VCaP (cell line): ENCODE measurements around the gene ACP5.
"Not testable (repeated sequence)": the region's sequence is repeated elsewhere in the genome, so short reads cannot be mapped to it uniquely, and the experiment has no call there.

Experiments used
- H3K27ac ChIP-seq: fragments of 450-650 bp; 2 replicates; pipeline ENCODE4 v1.5.1; 2017
- CTCF ChIP-seq: fragments of 450-650 bp; conservative IDR thresholded peaks from 2 replicates; pipeline ENCODE4 v1.5.1; 2017; ENCODE audit warnings: mild to moderate bottlenecking, moderate library complexity

Gene ACP5

GRCh38 chr19:11611730-11612129 lies 34.3 kb upstream of the ACP5 start:
- H3K27ac ChIP-seq = no peak overlapping the region
- TF ChIP-seq CTCF = no peak

GRCh38 chr19:11606484-11606883 lies 29.0 kb upstream of the ACP5 start:
- no peak for TF ChIP-seq CTCF
- H3K27ac ChIP-seq = no peak overlapping the region

GRCh38 chr19:11599704-11600103 lies 22.3 kb upstream of the ACP5 start:
- not testable (repeated sequence) for H3K27ac ChIP-seq

GRCh38 chr19:11598746-11599145 lies 21.3 kb upstream of the ACP5 start:
- peak overlapping the region; percentile 93 for H3K27ac ChIP-seq
- TF ChIP-seq CTCF = no peak

- no peak for TF ChIP-seq CTCF
- H3K27ac ChIP-seq = peak overlapping the region; percentile 93
These were observed 20.6 kb upstream of the ACP5 start for GRCh38 chr19:11598103-11598483.

GRCh38 chr19:11597202-11598102 lies 20.0 kb upstream of the ACP5 start, which contains the start of gene ZNF627:
Gene ZNF627 (plus strand): TSS chr19:11597483. CDS start chr19:11597628, 145 bp downstream.
- TF ChIP-seq CTCF = peak; percentile 4; the same call in 1 of the 2 replicates
- peak within 1 kb of the TSS; percentile 93 for H3K27ac ChIP-seq

GRCh38 chr19:11596156-11596555 lies 18.7 kb upstream of the ACP5 start:
- no peak overlapping the region for H3K27ac ChIP-seq
- TF ChIP-seq CTCF = no peak

- H3K27ac ChIP-seq = no peak overlapping the region
- no peak for TF ChIP-seq CTCF
These were observed 16.6 kb upstream of the ACP5 start for GRCh38 chr19:11594084-11594483.
